ENCODE results near the gene CAPSL.

The CAPSL gene

DNA sequence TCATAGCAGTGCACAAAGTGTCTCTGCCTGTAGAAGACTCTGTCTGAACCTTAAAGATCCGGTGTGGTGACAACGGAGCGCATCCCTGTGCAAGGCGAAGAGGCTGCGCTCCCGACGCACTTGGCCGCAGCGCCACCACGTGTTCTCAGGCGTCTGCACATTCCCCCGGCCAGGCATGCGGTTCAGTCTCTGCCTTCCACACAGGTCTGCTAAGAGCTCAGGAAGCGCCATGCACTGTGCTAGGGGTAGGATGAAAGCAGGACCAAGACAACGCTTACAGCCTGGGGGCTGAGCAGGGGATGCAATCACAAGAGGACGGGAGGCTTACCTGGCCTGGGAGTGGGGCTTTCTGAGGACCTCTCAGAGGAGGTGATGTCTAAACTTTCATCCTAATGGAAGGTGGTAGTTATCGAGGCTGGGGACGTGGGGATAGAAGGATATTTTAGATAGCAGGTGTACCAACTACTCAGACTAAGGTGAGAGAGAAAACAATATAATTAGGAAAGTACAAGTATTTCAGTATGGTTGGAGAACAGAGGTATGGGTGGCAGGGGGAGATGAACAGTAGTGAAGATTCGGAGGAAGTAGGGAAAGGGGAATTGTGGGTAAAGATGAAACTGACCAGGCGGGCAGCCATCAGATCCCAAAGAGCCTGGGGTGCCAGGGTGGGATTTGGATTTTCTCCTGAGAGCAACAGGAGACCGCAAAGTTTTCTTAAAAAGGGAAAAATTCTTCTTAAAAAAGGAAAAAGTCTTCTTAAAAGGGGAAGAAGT lies 13.3 kb downstream of the CAPSL start:
- Mint-ChIP-seq H3K36me3 (ENCODE audit: low read depth) (no peaks in the 10 kb centered on the region), H3K27me3 (peaks cover 30% of the 10 kb centered on the region), H3K4me3 (peak overlapping the region; percentile 67), H3K27ac (peak overlapping the region; percentile 38), H3K9me3 (no peaks in the 10 kb centered on the region), H3K4me1 (ENCODE audit: low read depth) (peaks cover 28% of the 10 kb centered on the region)
- intact Hi-C loops (cut with micrococcal nuclease) = loop anchor here (1.0 to 10.0 kb wide), 2 partner anchors 148 to 700 kb away; no protein-coding TSS in a partner anchor

DNA sequence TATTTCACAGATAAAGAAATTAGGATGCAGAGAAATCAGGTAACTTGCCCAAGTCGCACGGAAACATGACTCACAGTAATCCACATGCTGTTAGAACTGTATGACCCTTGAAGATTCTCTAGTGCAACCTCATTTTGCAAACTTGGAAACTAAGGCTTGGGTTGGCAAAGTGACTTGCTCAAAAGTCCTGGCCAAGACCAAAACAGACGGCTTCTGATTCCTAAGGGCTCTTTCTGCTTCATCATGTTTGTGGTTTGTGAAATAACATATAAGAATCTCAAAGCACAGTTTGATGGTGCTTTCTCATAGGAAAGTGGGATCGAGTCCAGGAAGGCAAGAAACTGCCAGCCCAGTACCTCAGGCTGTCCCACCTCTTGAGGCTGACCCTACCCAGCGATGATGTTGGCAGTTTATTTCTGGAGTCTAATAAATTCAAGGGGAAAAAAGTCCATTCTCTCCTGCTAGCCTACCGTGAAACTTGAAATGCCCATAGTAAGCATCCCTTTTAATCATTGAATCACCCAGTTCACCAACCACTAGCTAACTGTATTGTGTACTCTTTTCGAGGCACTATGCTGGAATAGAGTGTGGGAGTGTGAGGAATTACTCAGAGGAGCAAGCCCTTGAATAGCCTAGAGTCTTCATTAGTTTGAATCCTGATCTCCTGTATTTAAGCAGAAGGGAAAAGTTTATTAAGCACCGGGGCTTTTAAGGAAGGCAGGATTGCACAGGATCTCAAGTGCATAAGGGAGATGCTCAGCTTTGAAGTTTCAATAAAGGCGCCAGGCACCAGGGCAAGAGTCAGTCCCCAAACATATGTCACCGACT lies 14.1 kb downstream of the CAPSL start:
- no peak overlapping the region for H3K27ac Mint-ChIP-seq
- no peak overlapping the region for H3K4me3 Mint-ChIP-seq
- peaks cover 28% of the 10 kb centered on the region for H3K4me1 Mint-ChIP-seq (ENCODE audit: low read depth)
- intact Hi-C loops (cut with micrococcal nuclease) = loop anchor here (10.0 kb wide), 1 partner anchor 700 kb away; no protein-coding TSS in a partner anchor
- peaks cover 30% of the 10 kb centered on the region for H3K27me3 Mint-ChIP-seq
- H3K9me3 Mint-ChIP-seq = peaks cover 8% of the 10 kb centered on the region
- H3K36me3 Mint-ChIP-seq (ENCODE audit: low read depth) = no peaks in the 10 kb centered on the region

DNA sequence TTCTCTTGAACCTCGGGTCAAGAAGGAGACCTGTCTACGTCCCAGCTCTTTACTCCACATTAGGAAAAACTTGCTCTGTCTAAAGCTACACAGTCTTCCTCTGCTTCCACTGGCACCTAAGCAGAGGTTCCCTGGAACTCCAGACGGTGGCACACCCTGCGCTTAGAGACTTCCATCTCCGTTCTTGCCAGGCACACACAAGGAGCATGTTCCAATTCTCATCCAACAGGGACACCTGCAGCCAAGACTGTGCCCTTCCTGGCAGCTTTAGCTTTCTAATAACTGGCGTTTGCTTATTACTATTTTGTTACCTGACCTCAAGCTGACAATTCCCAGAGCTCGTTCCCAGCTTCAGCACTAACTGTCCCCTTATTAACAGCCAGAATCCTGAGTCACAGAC lies 16.0 kb downstream of the CAPSL start:
- intact Hi-C loops (cut with micrococcal nuclease) = loop anchor here (10.0 kb wide), 1 partner anchor 698 kb away; no protein-coding TSS in a partner anchor
- Mint-ChIP-seq H3K4me1 (ENCODE audit: low read depth) (peaks cover 28% of the 10 kb centered on the region), H3K9me3 (peaks cover 9% of the 10 kb centered on the region)

DNA sequence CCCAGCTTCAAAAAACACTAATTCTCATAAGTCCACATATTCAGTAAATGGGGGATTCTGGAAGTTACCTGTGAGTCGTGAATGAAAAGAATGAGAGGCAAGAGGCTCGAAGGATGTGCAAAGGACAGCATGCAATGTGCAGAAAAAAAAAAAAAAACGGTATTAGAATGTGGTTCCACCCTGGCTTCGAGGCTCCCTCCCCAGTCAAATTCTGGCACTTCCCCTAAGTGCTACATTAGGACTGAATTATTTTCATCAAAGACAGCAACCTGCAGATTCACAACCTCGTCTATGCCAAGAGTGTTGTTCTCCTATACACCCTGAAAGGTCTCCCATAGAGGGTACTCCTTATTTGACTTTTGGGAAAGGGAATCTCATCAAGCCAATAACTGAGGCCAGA lies 16.5 kb downstream of the CAPSL start:
- Mint-ChIP-seq H3K9me3 (peaks cover 9% of the 10 kb centered on the region), H3K36me3 (ENCODE audit: low read depth) (no peaks in the 10 kb centered on the region), H3K27me3 (peaks cover 30% of the 10 kb centered on the region), H3K4me3 (no peak overlapping the region), H3K4me1 (ENCODE audit: low read depth) (peaks cover 28% of the 10 kb centered on the region), H3K27ac (no peak overlapping the region)
- intact Hi-C loops (cut with micrococcal nuclease) = loop anchor here (10.0 kb wide), 1 partner anchor 697 kb away; no protein-coding TSS in a partner anchor

More for the DNA sequence above, 16.0 kb downstream of the CAPSL start:
- H3K36me3 Mint-ChIP-seq (ENCODE audit: low read depth) = no peaks in the 10 kb centered on the region
- no peak overlapping the region for H3K4me3 Mint-ChIP-seq
- H3K27me3 Mint-ChIP-seq = peaks cover 30% of the 10 kb centered on the region
- peak overlapping the region; percentile 13 for H3K27ac Mint-ChIP-seq

DNA sequence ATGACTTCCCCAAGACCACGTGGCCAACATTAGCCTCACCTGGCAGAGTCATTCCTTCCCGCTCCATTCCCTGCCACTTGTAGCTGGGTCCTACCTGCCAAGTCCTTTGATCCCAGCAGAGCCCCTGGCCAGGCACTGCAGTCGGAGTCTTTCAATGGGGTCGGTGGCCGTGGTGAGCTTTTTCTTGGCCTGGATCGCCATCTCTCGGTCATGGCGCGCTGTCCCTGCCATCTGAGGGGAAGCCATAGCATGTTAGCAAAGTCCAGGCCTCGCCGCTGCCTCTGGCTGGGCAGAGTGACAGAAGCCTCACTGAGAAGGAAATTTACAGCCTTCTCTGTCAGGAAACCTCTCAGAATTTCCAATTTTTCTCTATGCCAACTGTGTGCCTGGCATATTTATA lies 17.5 kb downstream of the CAPSL start:
- intact Hi-C loops (cut with micrococcal nuclease) = loop anchor here (10.0 kb wide), 1 partner anchor 696 kb away; no protein-coding TSS in a partner anchor
- Mint-ChIP-seq H3K27me3 (peaks cover 25% of the 10 kb centered on the region), H3K36me3 (ENCODE audit: low read depth) (no peaks in the 10 kb centered on the region), H3K27ac (no peak overlapping the region), H3K4me3 (no peak overlapping the region), H3K9me3 (peaks cover 9% of the 10 kb centered on the region), H3K4me1 (ENCODE audit: low read depth) (peaks cover 18% of the 10 kb centered on the region)

DNA sequence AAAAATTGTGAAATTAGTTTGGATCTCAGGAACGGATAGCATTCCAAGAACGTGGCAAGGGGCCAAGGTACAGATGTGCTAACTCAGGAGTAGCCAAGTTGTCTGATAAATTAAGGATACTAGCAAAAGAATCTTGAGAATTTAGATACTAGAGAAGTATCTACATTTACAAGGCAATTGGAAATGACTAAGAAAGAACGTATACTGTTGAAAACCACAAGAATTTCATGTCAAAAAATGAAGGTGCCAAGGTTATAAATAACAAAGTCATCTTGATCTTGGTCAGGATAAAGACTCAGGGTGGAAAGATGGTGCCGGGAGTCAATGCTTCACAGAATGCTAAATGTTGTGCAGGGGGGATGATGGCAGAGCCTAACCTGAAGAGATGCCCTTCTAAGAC lies 19.2 kb downstream of the CAPSL start:
- Mint-ChIP-seq H3K27me3 (peaks cover 8% of the 10 kb centered on the region), H3K4me1 (ENCODE audit: low read depth) (peaks cover 6% of the 10 kb centered on the region), H3K36me3 (ENCODE audit: low read depth) (no peaks in the 10 kb centered on the region), H3K27ac (no peak overlapping the region), H3K4me3 (no peak overlapping the region), H3K9me3 (peaks cover 16% of the 10 kb centered on the region)
- intact Hi-C loops (cut with micrococcal nuclease) = no loop called here

DNA sequence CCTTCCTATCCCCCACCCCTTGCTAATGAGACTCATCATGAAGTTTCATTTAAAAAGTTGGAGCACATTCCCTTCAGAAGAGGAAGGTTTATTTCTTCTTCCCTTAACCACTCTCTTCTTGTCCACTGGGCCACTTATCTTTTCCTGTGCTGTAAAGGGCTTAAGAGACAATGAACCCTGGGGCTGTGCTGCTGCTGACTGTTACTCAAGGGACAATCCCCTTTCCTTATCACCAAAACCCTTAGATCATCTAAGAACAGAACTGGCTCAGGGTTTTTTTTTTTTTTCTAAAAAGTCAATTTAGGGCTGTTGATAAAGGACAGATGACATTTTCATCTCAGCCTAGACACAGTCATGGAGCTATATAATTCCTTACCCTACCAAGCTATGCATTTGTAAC lies 29.6 kb downstream of the CAPSL start:
- Mint-ChIP-seq H3K27ac (no peak overlapping the region), H3K4me1 (ENCODE audit: low read depth) (peaks cover 8% of the 10 kb centered on the region), H3K27me3 (no peaks in the 10 kb centered on the region), H3K36me3 (ENCODE audit: low read depth) (no peaks in the 10 kb centered on the region), H3K9me3 (peaks cover 13% of the 10 kb centered on the region), H3K4me3 (no peak overlapping the region)
- intact Hi-C loops (cut with micrococcal nuclease) = no loop called here

DNA sequence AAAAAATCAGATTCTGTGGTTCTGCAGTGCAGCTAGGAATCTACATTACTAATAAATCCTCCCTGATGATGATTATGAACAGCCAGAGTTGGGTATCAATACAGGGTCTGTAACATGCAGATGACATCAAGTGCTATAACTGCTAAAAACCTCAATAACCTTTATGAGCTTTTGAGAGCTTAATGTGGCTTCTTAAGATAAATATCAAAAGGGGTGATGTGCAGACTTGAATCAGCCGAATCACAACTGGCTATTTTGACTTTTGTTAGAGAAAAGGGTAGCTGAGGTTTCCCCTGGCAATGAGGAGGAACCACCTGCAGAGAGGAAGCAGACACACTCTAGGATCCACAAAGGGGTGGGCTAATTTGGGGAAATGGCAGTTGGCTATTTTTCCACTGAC lies 30.2 kb downstream of the CAPSL start:
- Mint-ChIP-seq H3K27ac (no peak overlapping the region), H3K4me3 (no peak overlapping the region), H3K4me1 (ENCODE audit: low read depth) (peaks cover 8% of the 10 kb centered on the region), H3K9me3 (peaks cover 13% of the 10 kb centered on the region), H3K27me3 (no peaks in the 10 kb centered on the region), H3K36me3 (ENCODE audit: low read depth) (no peaks in the 10 kb centered on the region)
- intact Hi-C loops (cut with micrococcal nuclease) = no loop called here

DNA sequence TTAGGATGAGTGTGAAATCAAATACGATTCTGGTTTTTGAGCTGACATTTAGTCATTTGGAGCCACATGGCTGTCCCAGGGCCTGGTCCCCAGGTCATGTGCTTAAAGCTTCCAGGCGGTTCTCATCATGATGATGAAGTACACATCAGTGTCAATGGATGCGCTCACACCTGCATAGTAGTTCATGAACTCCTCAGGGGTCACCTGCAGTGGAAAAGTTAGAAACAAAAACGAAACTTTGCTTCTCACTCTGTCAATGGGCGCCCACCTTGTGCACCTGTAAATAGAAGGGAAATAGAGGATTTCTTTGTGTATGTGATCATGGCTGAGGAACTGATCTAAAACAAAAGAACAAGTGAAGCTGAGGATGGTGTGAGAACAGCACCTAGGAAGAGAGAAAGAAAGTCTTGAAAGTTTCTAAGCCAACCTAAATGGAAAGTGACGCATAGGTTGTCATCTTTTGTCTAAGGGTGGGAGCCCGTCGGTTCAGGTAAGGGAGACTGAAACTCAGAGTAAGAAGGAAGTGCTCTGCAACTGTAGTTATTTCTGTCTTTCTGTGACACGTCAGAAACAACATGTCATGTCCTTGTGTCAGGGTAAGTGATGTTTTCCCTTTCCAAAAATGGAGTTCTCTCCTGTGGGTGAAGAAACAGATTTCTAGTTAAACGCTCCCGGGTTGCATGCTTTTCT lies 33.8 kb downstream of the CAPSL start:
- Mint-ChIP-seq H3K4me1 (ENCODE audit: low read depth) (peaks cover 8% of the 10 kb centered on the region), H3K36me3 (ENCODE audit: low read depth) (no peaks in the 10 kb centered on the region), H3K9me3 (no peaks in the 10 kb centered on the region), H3K4me3 (no peak overlapping the region), H3K27ac (no peak overlapping the region), H3K27me3 (no peaks in the 10 kb centered on the region)
- intact Hi-C loops (cut with micrococcal nuclease) = no loop called here

DNA sequence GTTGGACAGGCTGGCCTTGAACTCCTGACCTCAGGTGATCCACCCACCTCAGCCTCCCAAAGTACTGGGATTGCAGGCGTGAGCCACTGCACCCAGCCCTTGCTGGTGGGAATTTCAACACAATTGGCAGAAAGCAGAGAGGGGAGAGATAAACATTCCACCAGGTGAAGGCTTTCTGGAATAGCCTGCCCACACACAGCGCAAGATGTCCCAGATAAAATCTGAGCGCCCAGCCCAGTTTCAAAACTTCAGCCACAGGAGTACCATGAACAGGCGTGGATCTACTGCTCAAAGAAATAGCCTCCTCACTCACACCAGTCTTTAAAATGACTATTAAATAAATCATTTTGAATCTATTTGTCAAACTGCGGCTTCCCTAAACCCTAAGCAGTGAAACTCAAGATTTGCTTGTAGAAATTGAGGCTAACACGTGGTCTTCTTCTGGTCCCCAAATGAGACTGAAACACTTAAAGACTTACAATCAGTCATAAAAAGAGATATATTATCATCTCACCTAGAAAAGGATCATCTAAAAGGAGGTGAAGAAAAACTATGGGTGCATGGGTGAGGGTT lies 34.7 kb downstream of the CAPSL start:
- H3K27me3 Mint-ChIP-seq = no peaks in the 10 kb centered on the region
- H3K36me3 Mint-ChIP-seq (ENCODE audit: low read depth) = no peaks in the 10 kb centered on the region
- H3K9me3 Mint-ChIP-seq = no peaks in the 10 kb centered on the region
- no peak overlapping the region for H3K27ac Mint-ChIP-seq
- H3K4me1 Mint-ChIP-seq (ENCODE audit: low read depth) = peaks cover 7% of the 10 kb centered on the region
- H3K4me3 Mint-ChIP-seq = no peak overlapping the region
- intact Hi-C loops (cut with micrococcal nuclease) = no loop called here

DNA sequence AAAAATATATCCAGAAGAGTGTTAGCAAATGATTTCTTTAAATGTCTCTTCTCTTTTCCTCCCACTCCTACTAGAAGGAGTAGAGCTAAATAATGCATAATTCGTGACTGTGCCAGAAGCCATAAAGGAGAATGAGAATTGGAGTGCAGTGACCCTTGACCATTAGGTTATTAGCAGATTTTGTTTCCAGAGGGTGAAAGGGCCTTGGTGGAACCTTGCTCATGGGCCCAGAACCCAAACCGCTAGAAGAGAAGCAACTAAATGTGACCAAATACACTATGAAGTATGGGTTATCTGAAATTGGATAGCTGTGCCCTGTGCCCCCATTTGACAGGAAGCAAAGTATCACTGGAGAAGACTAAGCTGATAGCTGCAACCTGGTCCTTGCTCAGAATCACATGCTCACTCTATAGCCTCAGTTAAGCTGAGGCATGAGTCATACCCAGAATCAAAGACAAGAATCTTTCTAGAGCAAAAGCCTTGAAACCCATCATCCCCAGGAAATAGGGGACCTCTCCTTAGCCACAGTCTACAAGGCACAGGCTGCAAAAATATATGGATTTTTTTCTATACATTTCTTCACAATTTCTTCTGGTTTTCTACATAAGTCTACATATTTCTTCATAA lies 36.3 kb downstream of the CAPSL start:
- Mint-ChIP-seq H3K27me3 (no peaks in the 10 kb centered on the region), H3K4me3 (no peak overlapping the region), H3K36me3 (ENCODE audit: low read depth) (no peaks in the 10 kb centered on the region), H3K27ac (no peak overlapping the region), H3K4me1 (ENCODE audit: low read depth) (no peaks in the 10 kb centered on the region), H3K9me3 (no peaks in the 10 kb centered on the region)
- intact Hi-C loops (cut with micrococcal nuclease) = no loop called here

DNA sequence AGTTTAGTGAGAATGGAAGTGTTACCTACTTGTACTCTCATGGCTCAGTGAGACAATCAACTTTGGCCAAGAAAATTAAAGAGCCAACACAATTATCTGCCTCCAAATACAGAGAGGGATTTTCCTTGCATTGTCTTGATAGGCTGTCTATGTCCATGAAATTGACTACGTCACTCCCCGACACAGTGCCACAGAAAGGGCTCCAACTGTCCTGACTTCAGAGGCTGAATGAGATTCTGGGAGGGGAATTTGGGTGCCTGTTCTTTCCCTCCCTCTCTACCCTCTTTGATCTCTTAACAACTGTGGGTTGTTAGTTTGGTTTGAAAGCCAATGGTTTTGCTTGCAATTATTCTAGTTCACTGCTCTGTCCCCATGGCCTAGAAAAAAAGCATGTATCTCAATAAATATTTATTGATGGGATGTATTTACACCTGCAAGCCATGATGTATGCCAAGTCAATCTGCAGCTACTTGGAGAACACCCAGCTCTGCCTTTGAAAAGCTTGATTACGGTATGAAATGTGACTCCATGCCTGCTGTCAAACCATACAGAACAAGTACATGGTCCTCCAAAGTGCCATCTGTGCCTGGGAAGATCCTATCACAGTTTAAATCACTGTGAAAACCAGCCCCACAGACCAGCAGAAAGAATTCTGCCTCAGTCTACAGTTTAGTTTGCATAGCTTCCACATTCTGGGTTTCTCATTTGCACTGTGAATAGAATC lies 37.3 kb downstream of the CAPSL start:
- Mint-ChIP-seq H3K4me3 (no peak overlapping the region), H3K9me3 (no peaks in the 10 kb centered on the region), H3K36me3 (ENCODE audit: low read depth) (no peaks in the 10 kb centered on the region), H3K4me1 (ENCODE audit: low read depth) (no peaks in the 10 kb centered on the region), H3K27me3 (no peaks in the 10 kb centered on the region), H3K27ac (no peak overlapping the region)
- intact Hi-C loops (cut with micrococcal nuclease) = no loop called here

DNA sequence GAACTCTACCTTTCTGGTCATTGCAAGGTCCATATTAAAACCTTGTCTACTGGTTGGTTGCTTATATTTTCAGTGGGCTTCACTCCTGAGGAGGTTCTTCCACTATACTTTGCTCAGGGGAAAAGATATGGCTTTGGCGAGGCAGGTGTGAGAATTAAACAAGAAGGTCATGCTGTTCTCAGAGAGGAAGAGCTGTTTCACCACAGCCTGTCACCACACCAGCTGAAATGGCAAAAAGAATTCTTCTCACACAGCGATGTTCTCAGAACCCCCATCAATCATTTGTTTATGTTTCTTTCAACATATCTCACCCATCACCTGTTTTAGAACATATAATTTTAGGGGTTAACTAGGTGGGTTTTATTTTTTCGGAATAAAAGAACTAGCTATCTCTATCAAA lies 38.6 kb downstream of the CAPSL start:
- intact Hi-C loops (cut with micrococcal nuclease) = no loop called here
- Mint-ChIP-seq H3K27ac (no peak overlapping the region), H3K27me3 (no peaks in the 10 kb centered on the region), H3K9me3 (no peaks in the 10 kb centered on the region), H3K4me1 (ENCODE audit: low read depth) (no peaks in the 10 kb centered on the region), H3K4me3 (no peak overlapping the region), H3K36me3 (ENCODE audit: low read depth) (no peaks in the 10 kb centered on the region)

Data from dendritic cell treated with granulocyte-macrophage colony-stimulating factor and Interleukin-4, amounts not matched to agents 40 ng/mL and 50 ng/mL, for 4 days (primary cell).